Left lung (tissue), 10 donors: Measurements from ENCODE around the gene DEFB113. TPM values are rescaled to one million over a fixed set of nuclear protein-coding genes. Genes with fewer than 3 reads are reported as not detected.
"Not testable (repeated sequence)": the region's sequence is repeated elsewhere in the genome, so short reads cannot be mapped to it uniquely, and the experiment has no call there.

ENCODE experiments used
- ATAC-seq: fragments of 200-7000 bp; cut with Tn5 transposase; one replicate; pipeline ENCODE4 v1.9.1; 2020; ENCODE audit warnings: moderate library complexity
- DNase-seq, 4 donors: peaks; one replicate each; pipeline ENCODE4 v3.0.0-alpha.2; 2013 to 2020
- H3K27ac ChIP-seq, 2 donors: fragments of 200-600 bp; sonication (generic) in 1 of 2; one replicate each; pipeline versions ENCODE4 v1.5.0 to v1.8.0; 2020 to 2021
- H3K27me3 ChIP-seq, 2 donors: fragments of 200-600 bp; sonication (generic) in 1 of 2; one replicate each; pipeline versions ENCODE4 v1.5.0 to v1.8.0; 2020 to 2021
- H3K36me3 ChIP-seq, 2 donors: fragments of 200-600 bp; sonication (generic) in 1 of 2; one replicate each; pipeline versions ENCODE4 v1.5.0 to v1.8.0; 2020 to 2021
- H3K4me1 ChIP-seq, 2 donors: fragments of 200-600 bp; one replicate each; pipeline ENCODE4 v1.8.0; 2021
- H3K4me3 ChIP-seq, 2 donors: fragments of 200-600 bp; sonication (generic) in 1 of 2; one replicate each; pipeline versions ENCODE4 v1.5.0 to v1.8.0; 2020 to 2021; ENCODE audit warnings: mild to moderate bottlenecking in 1 of 2
- H3K9me3 ChIP-seq, 2 donors: fragments of 200-600 bp; sonication (generic) in 1 of 2; one replicate each; pipeline versions ENCODE4 v1.5.0 to v1.8.0; 2020 to 2021
- CTCF ChIP-seq, 2 donors: fragments of 200-600 bp; sonication (generic) in 1 of 2; IDR thresholded peaks; one replicate each; pipeline versions ENCODE4 v1.5.0 to v1.8.0; 2021; ENCODE audit warnings: antibody characterized with exemption in 2 of 2
- intact Hi-C, 2 donors: fragments of 100-400 bp; cut with DNase I; formaldehyde crosslinking; loops; one replicate each; pipeline versions ENCODE4 v1.11.2 to v1.14.2; 2022
- polyA plus RNA-seq, 6 donors: library from polyadenylated mRNA; unstranded; fragments of 120-200 nt; gene quantifications; one replicate each; pipeline ENCODE4 v1.2.1, GENCODE V29; 2013; ENCODE audit not compliant: insufficient read length in 6 of 6
- total RNA-seq, 2 donors: library from RNA; stranded (reverse); fragmentation: NEBNext Ultra II Directional; extraction: Animal tissue kit (Norgen Biotek cat#: 25700); gene quantifications; one replicate each; pipeline ENCODE4 v1.2.1, GENCODE V29; 2021
- donor health status: DM: no; HTN: yes; CAD: no.
- donor health status: DM: no; HTN: no; CAD: no.

The DEFB113 gene
- total and polyA plus RNA-seq, 8 donors, result not detected

GRCh38 chr6:49955847-49956246, 13.6 kb downstream of the DEFB113 start:
- Histone ChIP-seq H3K4me3 (no peak overlapping the region), H3K27me3 (no peaks in the 10 kb centered on the region), H3K27ac (no peak overlapping the region), H3K9me3 (no peaks in the 10 kb centered on the region), H3K36me3 (no peaks in the 10 kb centered on the region), H3K4me1 (no peaks in the 10 kb centered on the region)
- no peak for TF ChIP-seq CTCF (IDR thresholded peaks at IDR 0.05)
- intact Hi-C loops, result no loop called here
- no peak for DNase-seq
- no peak for ATAC-seq

GRCh38 chr6:49951926-49952325, 17.5 kb downstream of the DEFB113 start:
- H3K27me3 ChIP-seq, result no peaks in the 10 kb centered on the region
- no peak overlapping the region for H3K4me3 ChIP-seq
- no peak for TF ChIP-seq CTCF (IDR thresholded peaks at IDR 0.05)
- DNase-seq (no peak), ATAC-seq (no peak)
- no peaks in the 10 kb centered on the region for H3K36me3 ChIP-seq
- no peak overlapping the region for H3K27ac ChIP-seq
- no peaks in the 10 kb centered on the region for H3K9me3 ChIP-seq
- H3K4me1 ChIP-seq, result no peaks in the 10 kb centered on the region
- intact Hi-C loops, result no loop called here

- ATAC-seq, result no peak
- no peak for TF ChIP-seq CTCF (IDR thresholded peaks at IDR 0.05)
Measured at GRCh38 chr6:49950415-49950751, 19.0 kb downstream of the DEFB113 start.

GRCh38 chr6:49949062-49949461, 20.4 kb downstream of the DEFB113 start:
- H3K4me1 ChIP-seq, result no peaks in the 10 kb centered on the region
- no peak for ATAC-seq
- DNase-seq, result no peak
- no peak for TF ChIP-seq CTCF (IDR thresholded peaks at IDR 0.05)
- H3K27me3 ChIP-seq, result no peaks in the 10 kb centered on the region
- H3K9me3 ChIP-seq, result no peaks in the 10 kb centered on the region
- no peaks in the 10 kb centered on the region for H3K36me3 ChIP-seq
- no peak overlapping the region for H3K4me3 ChIP-seq
- no peak overlapping the region for H3K27ac ChIP-seq
- intact Hi-C loops, result no loop called here

More at GRCh38 chr6:49950415-49950751, 19.0 kb downstream of the DEFB113 start:
- no peak for DNase-seq
- intact Hi-C loops, result no loop called here
- no peak overlapping the region for H3K4me3 ChIP-seq
- no peaks in the 10 kb centered on the region for H3K4me1 ChIP-seq
- no peak overlapping the region for H3K27ac ChIP-seq
- H3K9me3 ChIP-seq, result no peaks in the 10 kb centered on the region
- H3K27me3 ChIP-seq, result no peaks in the 10 kb centered on the region
- H3K36me3 ChIP-seq, result no peaks in the 10 kb centered on the region

- TF ChIP-seq CTCF (IDR thresholded peaks at IDR 0.05), result no peak
- Histone ChIP-seq H3K27ac (no peak overlapping the region), H3K4me1 (no peaks in the 10 kb centered on the region), H3K9me3 (no peaks in the 10 kb centered on the region), H3K27me3 (no peaks in the 10 kb centered on the region), H3K4me3 (no peak overlapping the region), H3K36me3 (no peaks in the 10 kb centered on the region)
- intact Hi-C loops, result no loop called here
- ATAC-seq (no peak), DNase-seq (no peak)
Measured at GRCh38 chr6:49946835-49947234, 22.6 kb downstream of the DEFB113 start.

- H3K36me3 ChIP-seq, ATAC-seq, H3K9me3 ChIP-seq, H3K4me3 ChIP-seq, H3K4me1 ChIP-seq, DNase-seq, H3K27me3 ChIP-seq, intact Hi-C loops, H3K27ac ChIP-seq: not testable (repeated sequence)
Measured at GRCh38 chr6:49944068-49944467, 25.4 kb downstream of the DEFB113 start.
